SK-N-SH (cell line): ENCODE data around the gene GJD3.
"Not testable (repeated sequence)": the region's sequence is repeated elsewhere in the genome, so short reads cannot be mapped to it uniquely, and the experiment has no call there.

Source experiments
- CHD2 ChIP-seq: fragments of 150-350 bp; IDR thresholded peaks from 2 replicates; pipeline ENCODE4 v1.6.1; 2018; ENCODE audit warnings: low read length; ENCODE audit not compliant: partially characterized antibody
- CTCF ChIP-seq: fragments of 200-600 bp; sonication (generic); IDR thresholded peaks from 2 replicates; pipeline ENCODE4 v1.6.1; 2017; ENCODE audit warnings: antibody characterized with exemption, mild to moderate bottlenecking, moderate library complexity
- EP300 ChIP-seq, 2 experiments: IDR thresholded peaks; 2 replicates each; pipeline versions ENCODE4 v1.4.0 to v1.6.1; 2012; ENCODE audit warnings: borderline replicate concordance in 1 of 2, low read depth in 1 of 2, low read length in 1 of 2
- FOXM1 ChIP-seq: IDR thresholded peaks from 2 replicates; pipeline ENCODE4 v1.4.0; 2012; ENCODE audit warnings: low read depth, mild to moderate bottlenecking
- MXI1 ChIP-seq: IDR thresholded peaks from 2 replicates; pipeline ENCODE4 v1.6.1; 2012; ENCODE audit warnings: mild to moderate bottlenecking, low read depth, low read length, improper control_type of control experiment
- POLR2AphosphoS5 ChIP-seq: IDR thresholded peaks from 2 replicates; pipeline ENCODE4 v1.6.1; 2012; ENCODE audit warnings: low read depth, low read length
- RFX5 ChIP-seq: IDR thresholded peaks from 2 replicates; pipeline ENCODE4 v1.6.1; 2012; ENCODE audit warnings: mild to moderate bottlenecking, improper control_type of control experiment, low read length

GRCh38 chr17:40375786-40376185 lies 11.2 kb upstream of the GJD3 start:
- TF ChIP-seq CTCF; MXI1; POLR2AphosphoS5; FOXM1; EP300 (IDR thresholded peaks at IDR 0.05; ENCODE audit: borderline replicate concordance in 1 of 2, low read depth in 1 of 2, low read length in 1 of 2); RFX5; CHD2: not testable (repeated sequence)
